Stomach (tissue), 4 donors: ENCODE measurements around the gene POLR2L.

Source experiments
- CTCF ChIP-seq, 7 experiments: fragments of 450-650 bp in 4 of 7; fragments of 200-600 bp in 3 of 7; sonication (generic) in 3 of 7; IDR thresholded peaks; one replicate each; pipeline ENCODE4 v1.5.1; 2016 to 2019; ENCODE audit warnings: antibody characterized with exemption in 7 of 7, control low read depth in 2 of 7, mild to moderate bottlenecking in 1 of 7
- POLR2A ChIP-seq, 4 donors: fragments of 450-650 bp; IDR thresholded peaks; one replicate each; pipeline ENCODE4 v1.6.1; 2016; ENCODE audit warnings: antibody characterized with exemption in 4 of 4, control low read depth in 2 of 4, mild to moderate bottlenecking in 1 of 4, moderate library complexity in 1 of 4

GRCh38 chr11:865462-866430 is 23.4 kb upstream of the POLR2L start:
- TF ChIP-seq POLR2A (IDR thresholded peaks at IDR 0.05) = no peak
- TF ChIP-seq CTCF (IDR thresholded peaks at IDR 0.05) = no peak
